IMR-90 (cell line): Measurements from ENCODE around the gene CD7.

Experiments
- BHLHE40 ChIP-seq: fragments of 150-350 bp; IDR thresholded peaks from 2 replicates; pipeline ENCODE4 v1.6.1; 2016; ENCODE audit warnings: mild to moderate bottlenecking, low read depth, low read length
- CEBPB ChIP-seq: IDR thresholded peaks from 2 replicates; pipeline ENCODE4 v1.6.1; 2012; ENCODE audit warnings: low read depth, low read length, improper control_type of control experiment
- FOS ChIP-seq: fragments of 150-350 bp; IDR thresholded peaks from 2 replicates; pipeline ENCODE4 v1.6.1; 2016; ENCODE audit warnings: low read depth, low read length
- MAFK ChIP-seq: IDR thresholded peaks from 2 replicates; pipeline ENCODE4 v1.6.1; 2012; ENCODE audit warnings: low read depth, low read length, improper control_type of control experiment
- MXI1 ChIP-seq: IDR thresholded peaks from 2 replicates; pipeline ENCODE4 v1.6.1; 2012; ENCODE audit warnings: low read depth, mild to moderate bottlenecking, low read length, moderate library complexity, borderline replicate concordance
- NFE2L2 ChIP-seq: fragments of 150-350 bp; IDR thresholded peaks from 2 replicates; pipeline ENCODE4 v1.6.1; 2016; ENCODE audit warnings: low read depth, mild to moderate bottlenecking, low read length
- POLR2A ChIP-seq: IDR thresholded peaks from 2 replicates; pipeline ENCODE4 v1.6.1; 2012; ENCODE audit warnings: mild to moderate bottlenecking, low read depth, low read length
- RAD21 ChIP-seq: IDR thresholded peaks from 2 replicates; pipeline ENCODE4 v1.6.1; 2012; ENCODE audit warnings: low read length, improper control_type of control experiment
- RCOR1 ChIP-seq: IDR thresholded peaks from 2 replicates; pipeline ENCODE4 v1.6.1; 2012; ENCODE audit warnings: mild to moderate bottlenecking, low read length, improper control_type of control experiment; ENCODE audit not compliant: insufficient replicate concordance
- RFX5 ChIP-seq: IDR thresholded peaks from 2 replicates; pipeline ENCODE4 v1.8.0; 2012; ENCODE audit warnings: low read depth, mild to moderate bottlenecking, low read length, moderate library complexity
- SMC3 ChIP-seq: fragments of 150-350 bp; IDR thresholded peaks from 2 replicates; pipeline ENCODE4 v1.6.1; 2016; ENCODE audit warnings: low read depth, mild to moderate bottlenecking, antibody characterized with exemption, low read length, moderate library complexity
- TF ChIP-seq, protein P1 (sequence below): conservative IDR thresholded peaks from 2 replicates; pipeline ENCODE4 v1.5.1; 2012; ENCODE audit warnings: mild to moderate bottlenecking, low read depth, low read length, improper control_type of control experiment
- TF ChIP-seq, protein P2 (sequence below): fragments of 150-350 bp; IDR thresholded peaks from 2 replicates; pipeline ENCODE4 v1.6.1; 2016; ENCODE audit warnings: low read depth, mild to moderate bottlenecking, low read length, moderate library complexity, borderline replicate concordance
- TF ChIP-seq, protein P3 (sequence below): fragments of 150-350 bp; IDR thresholded peaks from 2 replicates; pipeline ENCODE4 v1.6.1; 2017; ENCODE audit warnings: mild to moderate bottlenecking, antibody characterized with exemption, low read length, low read depth

DNA sequence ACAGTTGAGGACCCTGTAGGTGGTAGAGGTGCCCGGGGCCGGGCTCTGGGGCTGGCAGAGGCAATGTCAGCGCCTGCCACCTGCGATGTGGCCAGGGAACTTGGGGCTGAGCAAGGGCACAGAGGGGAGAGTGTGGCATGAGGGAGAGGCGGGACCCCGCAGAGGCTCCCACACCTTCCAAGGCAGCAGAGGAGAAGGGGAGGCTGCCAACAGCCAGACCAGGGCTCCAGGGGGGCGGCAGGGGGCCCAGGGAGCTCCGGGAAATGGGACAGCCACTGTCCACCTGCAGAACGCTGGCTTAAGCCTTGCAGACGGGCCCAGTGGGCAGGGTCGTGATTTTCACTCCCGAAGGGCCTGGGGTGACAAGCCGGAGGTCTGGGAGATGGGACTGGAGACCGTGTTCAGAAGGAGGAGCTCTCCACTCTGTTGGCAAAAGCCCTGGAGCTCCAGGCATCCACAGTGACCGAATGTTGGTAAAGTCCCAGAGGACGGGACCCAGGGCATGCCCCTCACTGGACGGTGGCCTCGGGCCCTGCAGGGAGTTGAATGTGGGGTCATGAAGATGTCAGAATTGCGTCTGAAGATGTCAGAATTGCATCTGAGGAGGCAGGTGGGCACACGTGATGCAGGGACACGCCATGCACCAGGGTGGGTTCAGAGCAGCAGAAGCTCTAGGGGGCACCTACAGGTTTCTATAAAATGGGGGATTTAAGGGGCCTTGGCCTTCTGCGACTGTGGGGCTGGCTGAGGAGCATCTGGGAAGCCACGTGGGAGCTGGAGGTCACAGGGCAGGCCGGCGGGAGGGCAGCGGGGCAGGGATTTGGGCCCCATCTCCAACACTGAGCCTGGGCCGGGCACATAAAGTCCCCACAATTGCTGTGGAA, 18.6 kb downstream of the CD7 start:
- TF ChIP-seq POLR2A = no peak
- no peak for TF ChIP-seq SMC3
- TF ChIP-seq, protein P1, sequence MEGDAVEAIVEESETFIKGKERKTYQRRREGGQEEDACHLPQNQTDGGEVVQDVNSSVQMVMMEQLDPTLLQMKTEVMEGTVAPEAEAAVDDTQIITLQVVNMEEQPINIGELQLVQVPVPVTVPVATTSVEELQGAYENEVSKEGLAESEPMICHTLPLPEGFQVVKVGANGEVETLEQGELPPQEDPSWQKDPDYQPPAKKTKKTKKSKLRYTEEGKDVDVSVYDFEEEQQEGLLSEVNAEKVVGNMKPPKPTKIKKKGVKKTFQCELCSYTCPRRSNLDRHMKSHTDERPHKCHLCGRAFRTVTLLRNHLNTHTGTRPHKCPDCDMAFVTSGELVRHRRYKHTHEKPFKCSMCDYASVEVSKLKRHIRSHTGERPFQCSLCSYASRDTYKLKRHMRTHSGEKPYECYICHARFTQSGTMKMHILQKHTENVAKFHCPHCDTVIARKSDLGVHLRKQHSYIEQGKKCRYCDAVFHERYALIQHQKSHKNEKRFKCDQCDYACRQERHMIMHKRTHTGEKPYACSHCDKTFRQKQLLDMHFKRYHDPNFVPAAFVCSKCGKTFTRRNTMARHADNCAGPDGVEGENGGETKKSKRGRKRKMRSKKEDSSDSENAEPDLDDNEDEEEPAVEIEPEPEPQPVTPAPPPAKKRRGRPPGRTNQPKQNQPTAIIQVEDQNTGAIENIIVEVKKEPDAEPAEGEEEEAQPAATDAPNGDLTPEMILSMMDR = no peak
- TF ChIP-seq, protein P2, sequence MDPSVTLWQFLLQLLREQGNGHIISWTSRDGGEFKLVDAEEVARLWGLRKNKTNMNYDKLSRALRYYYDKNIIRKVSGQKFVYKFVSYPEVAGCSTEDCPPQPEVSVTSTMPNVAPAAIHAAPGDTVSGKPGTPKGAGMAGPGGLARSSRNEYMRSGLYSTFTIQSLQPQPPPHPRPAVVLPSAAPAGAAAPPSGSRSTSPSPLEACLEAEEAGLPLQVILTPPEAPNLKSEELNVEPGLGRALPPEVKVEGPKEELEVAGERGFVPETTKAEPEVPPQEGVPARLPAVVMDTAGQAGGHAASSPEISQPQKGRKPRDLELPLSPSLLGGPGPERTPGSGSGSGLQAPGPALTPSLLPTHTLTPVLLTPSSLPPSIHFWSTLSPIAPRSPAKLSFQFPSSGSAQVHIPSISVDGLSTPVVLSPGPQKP = no peak
- TF ChIP-seq, protein P3, sequence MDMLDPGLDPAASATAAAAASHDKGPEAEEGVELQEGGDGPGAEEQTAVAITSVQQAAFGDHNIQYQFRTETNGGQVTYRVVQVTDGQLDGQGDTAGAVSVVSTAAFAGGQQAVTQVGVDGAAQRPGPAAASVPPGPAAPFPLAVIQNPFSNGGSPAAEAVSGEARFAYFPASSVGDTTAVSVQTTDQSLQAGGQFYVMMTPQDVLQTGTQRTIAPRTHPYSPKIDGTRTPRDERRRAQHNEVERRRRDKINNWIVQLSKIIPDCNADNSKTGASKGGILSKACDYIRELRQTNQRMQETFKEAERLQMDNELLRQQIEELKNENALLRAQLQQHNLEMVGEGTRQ = no peak
- TF ChIP-seq NFE2L2 = no peak
- TF ChIP-seq MAFK = no peak
- no peak for TF ChIP-seq RFX5
- TF ChIP-seq RAD21 = no peak
- no peak for TF ChIP-seq RCOR1
- TF ChIP-seq FOS = no peak
- no peak for TF ChIP-seq CEBPB
- no peak for TF ChIP-seq MXI1
- no peak for TF ChIP-seq BHLHE40
